Activated CD8-positive, alpha-beta memory T cell treated with anti-CD3 and anti-CD28 coated beads, Interleukin-2, amount 50 U/mL, for 4 hours (primary cell): ENCODE measurements around the gene VIPR1.
A peak's percentile ranks its signal among the peaks of the same experiment; 100 is the strongest.

ENCODE experiments used
- DNase-seq: peaks from one replicate; pipeline ENCODE4 v3.0.0-alpha.2; 2020

The VIPR1 gene

DNA sequence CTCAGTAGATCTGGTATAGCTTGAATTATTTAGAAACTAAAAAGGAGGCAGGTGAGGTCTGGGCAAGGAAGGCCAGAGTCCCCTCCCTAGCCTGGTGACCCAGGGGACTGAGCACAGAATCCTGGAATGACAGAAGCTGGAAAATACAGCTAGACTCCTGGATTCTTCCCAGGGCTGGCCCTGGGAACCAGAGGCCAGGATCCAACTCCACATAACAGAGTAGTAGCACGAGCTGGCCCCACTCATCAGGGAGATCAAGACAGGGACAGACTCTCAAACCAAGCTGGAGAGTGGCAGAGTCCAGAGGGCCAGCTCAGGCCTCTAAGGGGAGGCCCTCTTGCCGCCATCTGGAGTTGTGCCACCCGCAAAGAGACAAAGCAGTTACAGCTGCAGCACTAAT lies 10.7 kb downstream of the VIPR1 start:
- DNase-seq = no peak

- no peak for DNase-seq
These were observed 11.1 kb downstream of the VIPR1 start for GRCh38 chr3:42513521-42513920.

DNA sequence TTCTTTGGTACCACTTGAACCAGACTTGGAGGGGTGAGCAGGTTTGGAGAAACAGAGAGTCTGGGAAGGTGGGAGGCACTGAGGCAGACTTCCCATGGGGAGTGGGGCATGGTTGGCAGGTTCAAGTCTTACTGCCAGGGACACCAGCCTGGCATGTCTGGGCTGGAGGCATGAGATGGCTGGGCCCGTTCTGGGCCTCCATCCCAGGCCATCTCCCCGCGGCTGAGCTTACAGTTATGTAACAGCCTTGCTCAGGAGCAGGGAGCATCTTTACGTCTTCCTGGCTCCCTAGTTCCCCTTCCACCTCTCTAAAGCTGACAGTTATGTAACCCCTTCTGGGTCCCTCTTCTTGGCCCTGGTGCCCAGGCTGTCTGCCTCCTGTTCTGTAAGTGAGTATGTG lies 12.4 kb downstream of the VIPR1 start:
- no peak for DNase-seq

- no peak for DNase-seq
These were observed 13.0 kb downstream of the VIPR1 start for GRCh38 chr3:42515391-42515916.

- no peak for DNase-seq
These were observed 13.5 kb downstream of the VIPR1 start for GRCh38 chr3:42515976-42516375.

DNA sequence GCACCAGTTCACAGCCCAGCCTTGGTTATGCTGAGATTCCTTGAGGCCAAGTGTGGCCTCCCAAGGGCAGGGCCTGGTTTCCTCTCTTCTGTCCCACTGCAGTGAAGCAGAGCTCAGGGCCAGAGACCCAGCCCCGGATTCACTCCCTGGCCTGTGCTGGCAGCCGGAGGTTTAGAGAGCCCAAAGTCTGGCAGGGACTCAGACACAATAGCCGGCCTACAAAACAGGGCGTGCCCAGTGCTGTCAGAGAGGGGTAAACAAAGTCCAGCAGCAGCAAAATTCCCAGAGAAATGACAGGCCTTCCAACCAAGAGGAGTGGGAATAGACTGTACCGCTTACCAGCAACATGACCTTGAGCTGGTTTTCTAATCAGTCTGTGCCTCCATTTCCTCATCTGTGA lies 14.0 kb downstream of the VIPR1 start:
- no peak for DNase-seq

GRCh38 chr3:42517117-42517516 lies 14.7 kb downstream of the VIPR1 start:
- DNase-seq = no peak

DNA sequence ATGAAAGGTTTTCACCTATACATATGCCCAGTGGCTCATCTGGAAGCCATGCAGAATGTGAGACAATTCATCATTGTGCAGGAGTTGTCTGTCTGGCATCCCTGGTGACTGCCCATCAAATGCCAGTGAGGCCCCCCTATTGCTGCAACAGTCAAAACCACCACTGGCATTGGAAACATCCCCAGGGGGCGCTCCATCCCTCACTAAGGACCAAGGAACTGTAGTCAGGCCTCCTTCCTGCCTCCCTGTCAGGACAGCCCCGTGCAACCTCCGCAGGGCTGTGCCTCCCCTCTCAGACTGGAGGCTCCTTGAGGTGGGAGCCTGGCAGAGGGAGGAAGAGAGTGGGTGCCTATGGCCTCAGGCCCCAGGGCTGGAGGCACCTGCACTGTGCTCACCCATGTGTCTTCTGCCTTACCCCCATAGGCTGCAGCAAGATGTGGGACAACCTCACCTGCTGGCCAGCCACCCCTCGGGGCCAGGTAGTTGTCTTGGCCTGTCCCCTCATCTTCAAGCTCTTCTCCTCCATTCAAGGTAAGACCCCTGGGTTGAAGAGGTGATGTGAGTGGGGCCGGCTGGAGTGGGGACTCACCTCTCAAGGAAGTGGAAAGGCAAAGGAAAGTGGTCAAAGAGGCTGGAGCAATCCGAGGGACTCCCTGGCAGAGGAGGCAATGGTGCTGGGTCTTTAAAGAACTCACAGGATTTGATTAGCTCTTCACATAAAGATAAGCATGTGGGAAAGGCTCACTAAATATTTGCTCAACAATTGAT lies 16.5 kb downstream of the VIPR1 start:
- DNase-seq = no peak

DNA sequence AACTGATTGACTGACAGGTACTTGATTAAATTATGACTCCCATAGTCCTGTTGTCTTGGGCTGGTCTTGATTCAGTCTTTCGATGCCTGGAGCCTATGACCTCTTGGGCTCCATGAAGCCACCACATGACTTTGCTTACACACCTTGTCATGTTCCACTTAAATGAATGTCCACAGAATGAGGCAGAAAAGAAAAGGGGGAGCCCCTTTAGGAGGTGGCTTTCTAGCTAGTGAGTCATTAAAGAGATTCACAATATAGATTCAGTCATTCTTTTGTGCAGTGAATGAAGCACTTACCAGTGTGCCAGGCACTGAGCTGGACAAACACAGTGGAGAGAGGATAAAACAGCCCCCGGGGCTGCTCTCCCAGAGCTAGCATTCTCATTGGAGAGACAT lies 17.1 kb downstream of the VIPR1 start:
- DNase-seq = no peak

DNA sequence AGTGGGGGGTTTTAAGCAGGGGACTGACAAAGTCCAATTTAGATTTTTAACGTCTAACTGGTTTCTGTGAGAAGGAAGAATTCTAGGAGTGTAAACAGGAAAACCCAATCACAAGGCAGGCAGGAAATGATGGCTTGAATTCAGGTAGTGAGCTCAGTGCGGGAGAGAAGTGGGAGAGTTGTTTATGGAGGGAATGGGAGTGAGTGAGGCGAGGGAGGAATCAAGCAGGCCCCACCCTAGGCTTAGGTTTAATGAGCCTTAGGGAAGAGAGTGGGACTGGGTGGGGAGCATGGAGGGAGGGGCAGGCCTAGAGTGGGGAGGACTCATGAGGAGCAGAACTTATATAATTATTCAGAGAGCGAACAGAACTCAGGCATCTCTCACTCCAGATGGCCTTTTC lies 17.9 kb downstream of the VIPR1 start:
- no peak for DNase-seq

DNA sequence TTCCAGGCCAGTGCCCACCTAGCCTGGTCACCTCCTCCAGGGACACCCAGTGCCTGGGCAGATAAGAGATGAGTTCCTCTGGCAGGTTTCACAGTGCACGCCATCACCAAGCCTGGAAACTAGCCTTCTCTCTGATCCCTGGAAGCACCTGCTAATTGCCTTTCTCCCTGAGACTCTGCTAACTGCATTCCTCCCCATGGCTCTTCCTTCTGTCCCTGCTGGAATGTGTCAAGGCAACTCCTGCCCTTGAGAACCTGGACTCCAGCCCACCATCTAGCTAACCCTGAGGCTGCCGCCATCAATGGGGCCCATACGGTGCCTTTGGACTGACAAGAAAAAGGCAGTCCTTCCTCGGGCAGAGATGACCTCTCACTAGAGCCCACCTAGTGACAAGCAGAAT lies 18.5 kb downstream of the VIPR1 start:
- DNase-seq = no peak

DNA sequence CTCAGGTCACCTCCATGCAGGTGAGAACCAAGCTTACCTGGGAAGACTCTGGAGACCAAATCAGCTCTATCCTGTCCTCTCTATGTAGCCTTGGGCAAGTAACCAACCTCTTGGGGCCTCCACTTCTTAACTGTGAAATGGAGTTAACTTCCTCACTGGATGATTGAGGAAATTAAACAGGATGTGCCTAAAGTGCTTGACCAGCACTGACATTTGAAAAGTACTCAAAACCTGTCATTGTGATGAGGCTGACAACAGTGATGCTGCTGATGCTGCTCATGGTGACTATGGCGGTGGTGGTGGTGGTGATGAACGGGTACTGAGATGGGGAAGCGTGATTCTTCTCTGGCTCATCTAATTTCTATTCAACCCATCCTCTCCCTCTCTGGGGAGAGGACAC lies 22.3 kb downstream of the VIPR1 start:
- DNase-seq = no peak

DNA sequence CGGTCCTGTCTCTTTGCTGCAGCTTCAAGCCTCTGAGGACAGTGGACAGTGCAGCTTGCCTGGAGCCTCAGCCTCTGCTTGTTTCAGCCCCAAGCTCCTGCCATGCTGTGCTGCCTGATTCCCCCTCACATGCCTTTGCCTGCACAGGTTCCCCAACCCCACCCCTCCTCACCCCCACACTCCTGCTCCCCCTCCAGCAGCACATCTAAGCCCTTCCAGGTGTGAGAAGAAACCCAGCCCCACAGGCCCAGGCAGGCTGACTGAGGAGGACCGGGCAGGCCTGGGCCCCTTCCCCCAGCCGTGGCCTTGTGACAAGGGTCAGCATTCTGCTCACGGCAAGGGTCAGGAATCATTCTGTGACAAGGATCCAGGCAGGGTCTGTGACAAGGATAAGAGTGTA lies 22.8 kb downstream of the VIPR1 start:
- no peak for DNase-seq

GRCh38 chr3:42525736-42526345 lies 23.4 kb downstream of the VIPR1 start:
- no peak for DNase-seq

GRCh38 chr3:42526616-42527367 lies 24.3 kb downstream of the VIPR1 start:
- DNase-seq = peak; percentile 49

GRCh38 chr3:42527368-42527917 lies 25.0 kb downstream of the VIPR1 start:
- no peak for DNase-seq

DNA sequence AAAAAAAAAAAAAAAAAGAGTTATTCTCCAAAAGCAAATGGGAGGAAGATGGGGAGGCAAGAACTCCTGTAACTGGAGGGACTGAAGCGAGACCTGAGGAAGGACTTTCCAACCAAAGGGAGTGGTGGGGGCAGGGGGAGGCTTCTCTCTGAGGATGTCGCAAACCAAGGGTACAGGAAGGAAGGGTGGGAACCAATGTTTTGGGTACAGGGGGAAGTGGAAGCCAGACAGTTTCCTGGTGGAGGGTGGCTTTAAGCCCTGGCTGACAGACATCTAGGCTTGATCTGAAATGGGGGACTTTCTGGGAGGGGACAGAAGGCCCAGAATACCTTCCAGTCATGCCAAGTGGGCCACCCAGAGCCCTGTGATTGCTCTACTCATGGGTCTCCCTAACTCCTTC lies 27.0 kb downstream of the VIPR1 start:
- no peak for DNase-seq

DNA sequence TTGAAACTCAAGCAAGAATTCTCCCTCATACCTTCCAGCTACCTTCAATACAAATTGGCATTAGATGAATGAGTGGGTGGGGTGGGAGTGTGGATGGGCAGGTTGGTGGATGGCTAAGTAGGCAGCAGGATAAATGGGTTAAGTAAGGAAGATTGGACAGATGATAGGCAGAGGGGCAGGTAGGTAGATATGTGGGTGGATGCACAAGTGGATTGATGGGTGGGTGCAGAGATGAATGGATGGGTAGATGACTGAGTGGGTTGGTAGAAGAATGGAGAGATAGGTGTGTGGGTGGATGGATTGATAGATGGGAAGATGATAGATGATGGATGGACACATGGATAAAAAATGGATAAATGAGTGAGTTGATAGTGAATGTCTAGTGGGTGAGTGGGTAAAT lies 27.6 kb downstream of the VIPR1 start:
- DNase-seq = no peak

DNA sequence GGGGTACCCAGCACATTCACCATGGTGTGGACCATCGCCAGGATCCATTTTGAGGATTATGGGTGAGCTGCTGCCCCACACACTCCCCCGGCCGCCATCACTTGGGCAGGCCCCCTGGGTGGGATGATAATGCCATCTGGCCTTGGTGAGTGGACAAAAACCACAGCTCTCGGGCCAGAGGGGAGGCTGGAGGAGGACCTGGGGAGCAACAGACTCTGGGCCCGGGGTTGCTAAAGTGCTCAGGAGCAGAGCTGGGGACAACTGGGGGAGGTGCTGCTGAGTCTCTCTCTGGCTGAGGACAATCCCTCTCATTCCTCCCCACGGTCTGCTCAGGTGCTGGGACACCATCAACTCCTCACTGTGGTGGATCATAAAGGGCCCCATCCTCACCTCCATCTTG lies 29.0 kb downstream of the VIPR1 start:
- DNase-seq = no peak

DNA sequence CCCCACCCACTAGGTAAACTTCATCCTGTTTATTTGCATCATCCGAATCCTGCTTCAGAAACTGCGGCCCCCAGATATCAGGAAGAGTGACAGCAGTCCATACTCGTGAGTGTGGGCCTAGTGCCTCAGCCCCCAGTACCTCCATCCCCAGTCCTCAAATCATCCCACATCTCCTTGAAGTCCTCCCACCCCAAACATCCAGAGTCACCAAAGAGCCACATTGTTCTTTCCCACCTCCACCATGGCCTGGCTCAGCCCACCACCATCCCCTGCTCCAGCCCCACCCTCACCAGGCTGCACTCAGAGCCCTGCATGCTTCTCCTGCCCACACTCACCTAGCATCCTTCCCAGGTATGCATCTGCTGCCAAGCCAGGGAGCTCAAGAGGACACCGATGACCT lies 29.8 kb downstream of the VIPR1 start:
- no peak for DNase-seq

DNA sequence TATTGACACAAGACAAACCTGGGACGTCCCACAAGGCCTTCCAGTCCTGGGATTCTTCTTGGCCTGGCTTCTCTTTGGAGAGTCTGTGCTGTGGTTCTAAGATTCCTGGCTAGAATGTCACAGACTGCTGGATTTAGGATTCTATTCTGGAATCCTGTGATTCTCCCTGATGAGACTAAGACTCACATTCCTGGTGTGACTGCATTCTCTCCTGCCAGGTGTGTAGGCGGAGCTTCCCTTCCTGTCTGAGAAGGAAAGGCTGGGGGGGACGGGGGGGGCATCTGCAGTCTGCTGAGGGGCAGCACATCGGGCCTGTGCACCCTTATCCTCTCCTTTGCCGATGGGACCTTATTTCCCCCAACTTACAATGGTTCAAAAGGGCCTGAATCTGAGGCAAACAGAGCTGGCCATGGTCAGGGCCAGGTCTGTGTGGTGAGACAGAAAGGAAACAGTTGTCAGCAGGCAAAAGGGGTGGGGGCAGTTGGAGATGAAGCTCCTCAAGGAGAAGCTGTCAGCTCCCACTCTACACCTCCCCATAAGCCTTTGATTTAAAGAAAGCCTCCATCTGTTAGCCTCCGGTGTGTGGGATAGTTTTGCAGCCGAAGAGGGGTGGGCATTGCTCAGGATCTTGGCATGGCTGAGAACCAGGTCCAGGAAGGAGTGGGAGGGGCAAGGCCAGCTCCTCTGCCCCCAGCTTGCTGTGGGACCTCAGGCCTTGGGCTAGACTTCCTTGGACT lies 30.9 kb downstream of the VIPR1 start:
- no peak for DNase-seq

DNA sequence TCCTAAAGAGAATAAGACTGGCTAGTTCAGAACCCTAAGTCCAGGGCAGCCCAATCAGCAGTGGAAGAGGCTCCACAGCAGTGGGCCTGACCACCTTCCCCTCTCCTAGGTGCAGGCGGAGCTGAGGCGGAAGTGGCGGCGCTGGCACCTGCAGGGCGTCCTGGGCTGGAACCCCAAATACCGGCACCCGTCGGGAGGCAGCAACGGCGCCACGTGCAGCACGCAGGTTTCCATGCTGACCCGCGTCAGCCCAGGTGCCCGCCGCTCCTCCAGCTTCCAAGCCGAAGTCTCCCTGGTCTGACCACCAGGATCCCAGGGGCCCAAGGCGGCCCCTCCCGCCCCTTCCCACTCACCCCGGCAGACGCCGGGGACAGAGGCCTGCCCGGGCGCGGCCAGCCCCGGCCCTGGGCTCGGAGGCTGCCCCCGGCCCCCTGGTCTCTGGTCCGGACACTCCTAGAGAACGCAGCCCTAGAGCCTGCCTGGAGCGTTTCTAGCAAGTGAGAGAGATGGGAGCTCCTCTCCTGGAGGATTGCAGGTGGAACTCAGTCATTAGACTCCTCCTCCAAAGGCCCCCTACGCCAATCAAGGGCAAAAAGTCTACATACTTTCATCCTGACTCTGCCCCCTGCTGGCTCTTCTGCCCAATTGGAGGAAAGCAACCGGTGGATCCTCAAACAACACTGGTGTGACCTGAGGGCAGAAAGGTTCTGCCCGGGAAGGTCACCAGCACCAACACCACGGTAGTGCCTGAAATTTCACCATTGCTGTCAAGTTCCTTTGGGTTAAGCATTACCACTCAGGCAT lies 33.7 kb downstream of the VIPR1 start:
- DNase-seq = peak; percentile 34
